ENCODE measurements around the gene RPS28. TPM values are rescaled to one million over a fixed set of nuclear protein-coding genes. Genes with fewer than 3 reads are reported as not detected.
A peak's percentile ranks its signal among the peaks of the same experiment; 100 is the strongest.
"Not testable (repeated sequence)": the region's sequence is repeated elsewhere in the genome, so short reads cannot be mapped to it uniquely, and the experiment has no call there.

Gene RPS28
- total RNA-seq: 951 TPM

GRCh38 chr19:8321067-8321985 is at the start of gene RPS28, which contains the start of gene NDUFA7:
TSS of gene RPS28 (plus strand) at chr19:8321496. CDS start at chr19:8321531, 35 bp downstream.
TSS of gene NDUFA7 (minus strand) at chr19:8321375. CDS start at chr19:8321358, 17 bp downstream.
- peak; percentile 95 to 97 (median 96) for DNase-seq (ENCODE audit: low read depth in 2 of 3, low spot score in 2 of 3)

- not testable (repeated sequence) for DNase-seq (ENCODE audit: low read depth in 2 of 3, low spot score in 2 of 3)
Observed at GRCh38 chr19:8276508-8276907, 44.8 kb upstream of the RPS28 start.

- DNase-seq (ENCODE audit: low read depth in 2 of 3, low spot score in 2 of 3): not testable (repeated sequence)
Observed at GRCh38 chr19:8291337-8291736, 30.0 kb upstream of the RPS28 start.

GRCh38 chr19:8302357-8302691 is 19.0 kb upstream of the RPS28 start:
- DNase-seq (ENCODE audit: low read depth in 2 of 3, low spot score in 2 of 3): no peak

GRCh38 chr19:8302734-8303133 is 18.6 kb upstream of the RPS28 start:
- DNase-seq (ENCODE audit: low read depth in 2 of 3, low spot score in 2 of 3): no peak

- DNase-seq (ENCODE audit: low read depth in 2 of 3, low spot score in 2 of 3): no peak
Observed at GRCh38 chr19:8304841-8305621, 16.3 kb upstream of the RPS28 start.

GRCh38 chr19:8305798-8306197 is 15.5 kb upstream of the RPS28 start:
- no peak for DNase-seq (ENCODE audit: low read depth in 2 of 3, low spot score in 2 of 3)

- DNase-seq (ENCODE audit: low read depth in 2 of 3, low spot score in 2 of 3): no peak
Observed at GRCh38 chr19:8306235-8307054, 14.9 kb upstream of the RPS28 start.

- no peak for DNase-seq (ENCODE audit: low read depth in 2 of 3, low spot score in 2 of 3)
Observed at GRCh38 chr19:8307400-8307964, 13.8 kb upstream of the RPS28 start.

GRCh38 chr19:8307965-8308866 is 13.1 kb upstream of the RPS28 start, which contains the start of gene CD320:
TSS of gene CD320 (minus strand) at chr19:8308358. CDS start at chr19:8308290, 68 bp downstream.
- DNase-seq (ENCODE audit: low read depth in 2 of 3, low spot score in 2 of 3): peak; percentile 81 to 87 (median 85)

GRCh38 chr19:8308891-8309291 is 12.4 kb upstream of the RPS28 start:
- DNase-seq (ENCODE audit: low read depth in 2 of 3, low spot score in 2 of 3): no peak

- no peak for DNase-seq (ENCODE audit: low read depth in 2 of 3, low spot score in 2 of 3)
Observed at GRCh38 chr19:8310342-8311055, 10.8 kb upstream of the RPS28 start.

- DNase-seq (ENCODE audit: low read depth in 2 of 3, low spot score in 2 of 3): no peak
Observed at GRCh38 chr19:8311461-8312260, 9.6 kb upstream of the RPS28 start.

- DNase-seq (ENCODE audit: low read depth in 2 of 3, low spot score in 2 of 3): not testable (repeated sequence)
Observed at GRCh38 chr19:8314981-8315640, 6.2 kb upstream of the RPS28 start.

GRCh38 chr19:8316351-8317125 is 4.8 kb upstream of the RPS28 start:
- DNase-seq (ENCODE audit: low read depth in 2 of 3, low spot score in 2 of 3): no peak

- DNase-seq (ENCODE audit: low read depth in 2 of 3, low spot score in 2 of 3): peak in 2 of 3 donors; percentile 33 to 34
Observed at GRCh38 chr19:8318835-8319234, 2.5 kb upstream of the RPS28 start.

All from hematopoietic multipotent progenitor cell (in vitro differentiated cells).